Measurements from ENCODE around the gene OR10A2.
"Not testable (repeated sequence)": the region's sequence is repeated elsewhere in the genome, so short reads cannot be mapped to it uniquely, and the experiment has no call there.

The OR10A2 gene

DNA sequence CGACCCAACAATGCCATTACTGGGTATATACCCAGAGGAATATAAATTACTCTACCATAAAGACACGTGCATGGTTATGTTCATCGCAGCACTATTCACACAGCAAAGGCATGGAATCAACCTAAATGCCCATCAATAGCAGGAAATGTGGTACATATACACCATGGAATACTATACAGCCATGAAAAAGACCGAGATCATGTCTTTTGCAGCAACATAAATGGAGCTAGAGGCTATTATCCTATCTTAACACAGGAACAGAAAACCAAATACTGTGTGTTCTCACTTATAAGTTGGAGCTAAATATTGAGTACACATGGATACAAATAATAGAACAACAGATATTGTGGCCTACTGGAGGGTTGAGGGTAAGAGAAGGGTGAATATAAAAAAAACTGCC is 26.0 kb downstream of the OR10A2 start:
- no peak for DNase-seq

GRCh38 chr11:6889835-6890234 is 27.0 kb downstream of the OR10A2 start:
- DNase-seq: no peak

GRCh38 chr11:6892400-6892799 is 29.5 kb downstream of the OR10A2 start, which contains the start of gene OR2D2:
Gene OR2D2, minus strand, starts transcription at chr11:6892500. Its CDS starts 0 bp downstream, at chr11:6892500.
- no peak for DNase-seq

GRCh38 chr11:6894097-6894496 is 31.2 kb downstream of the OR10A2 start:
- DNase-seq: no peak

GRCh38 chr11:6895010-6895409 is 32.2 kb downstream of the OR10A2 start:
- DNase-seq: no peak

DNA sequence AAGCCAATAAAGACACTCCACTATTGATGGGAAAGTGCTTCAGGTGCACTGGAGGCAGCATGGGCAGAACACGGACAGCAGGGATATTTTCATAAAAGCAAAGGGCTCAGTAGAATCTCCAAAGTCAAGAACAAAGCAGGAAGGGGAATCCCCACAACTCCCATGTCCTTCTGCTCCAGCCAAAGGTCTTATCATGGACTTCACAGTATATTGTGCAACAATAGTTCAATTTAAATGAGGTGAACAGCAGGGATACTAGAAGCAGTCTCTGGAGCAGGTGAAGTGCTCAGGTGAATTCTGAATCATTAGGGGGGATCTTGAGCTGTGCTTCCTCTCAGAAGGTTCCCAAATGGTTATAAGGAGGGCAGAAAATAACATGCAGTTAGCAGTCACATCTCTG is 36.1 kb downstream of the OR10A2 start:
- no peak for DNase-seq

- no peak for DNase-seq
Observed at GRCh38 chr11:6900327-6900999, 37.6 kb downstream of the OR10A2 start.

DNA sequence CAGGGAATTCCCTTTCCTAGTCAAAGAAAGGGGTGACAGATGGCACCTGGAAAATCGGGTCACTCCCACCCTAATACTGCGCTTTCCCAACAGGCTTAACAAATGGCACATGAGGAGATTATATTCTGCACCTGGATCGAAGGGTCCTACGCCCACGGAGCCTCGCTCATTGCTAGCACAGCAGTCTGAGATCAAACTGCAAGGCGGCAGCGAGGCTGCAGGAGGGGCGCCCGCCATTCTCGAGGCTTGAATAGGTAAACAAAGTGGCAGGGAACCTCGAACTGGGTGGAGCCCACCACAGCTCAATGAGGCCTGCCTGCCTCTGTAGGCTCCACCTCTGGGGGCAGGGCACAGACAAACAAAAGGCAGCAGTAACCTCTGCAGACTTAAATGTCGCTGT is 41.9 kb downstream of the OR10A2 start:
- DNase-seq: not testable (repeated sequence)

- no peak for DNase-seq
Observed at GRCh38 chr11:6911378-6911777, 48.5 kb downstream of the OR10A2 start.

GRCh38 chr11:6911948-6912347 is 49.1 kb downstream of the OR10A2 start:
- DNase-seq: no peak

DNA sequence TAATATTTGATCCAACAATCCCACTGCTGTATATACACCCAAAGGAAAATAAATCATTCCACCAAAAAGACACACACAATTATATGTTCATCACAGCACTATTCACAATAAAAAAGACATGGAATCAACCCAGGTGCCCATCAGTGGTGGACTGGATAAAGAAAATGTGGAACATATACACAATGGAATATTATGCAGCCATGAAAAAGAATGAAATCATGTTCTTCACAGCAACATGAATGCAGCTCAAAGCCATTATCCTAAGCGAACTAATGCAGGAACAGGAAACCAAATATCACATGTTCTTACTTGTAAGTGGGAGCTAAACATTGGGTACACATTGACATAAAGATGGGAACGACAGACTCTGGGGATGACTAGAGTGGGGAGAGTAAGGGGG is 56.8 kb downstream of the OR10A2 start:
- DNase-seq: no peak

DNA sequence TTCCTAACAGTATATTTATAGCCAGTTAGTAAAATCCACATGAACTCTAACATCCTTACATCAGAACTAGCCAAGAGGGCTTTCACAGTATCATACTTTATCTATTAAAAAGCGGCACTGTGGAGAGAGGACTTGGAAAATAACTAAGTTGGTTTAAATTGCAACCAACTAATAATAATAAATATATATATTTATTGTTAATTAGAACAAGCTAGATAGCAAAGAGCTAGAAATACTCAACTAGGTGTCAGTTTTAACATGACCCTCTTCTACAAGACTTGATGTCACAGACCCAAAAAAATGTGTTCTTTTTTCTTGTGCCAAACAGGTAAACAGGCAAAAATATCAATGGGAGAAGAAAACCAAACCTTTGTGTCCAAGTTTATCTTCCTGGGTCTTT is 57.8 kb downstream of the OR10A2 start, which contains the start of gene OR2D3:
Gene OR2D3, plus strand, starts transcription at position 301 of the 400 bp plus-strand sequence. Its CDS starts 0 bp downstream, at position 301.
- no peak for DNase-seq

Data from activated gamma-delta T cell (primary cell).